Measurements from ENCODE around the gene FAM72D.
"Not testable (repeated sequence)": the region's sequence is repeated elsewhere in the genome, so short reads cannot be mapped to it uniquely, and the experiment has no call there.

FAM72D gene

DNA sequence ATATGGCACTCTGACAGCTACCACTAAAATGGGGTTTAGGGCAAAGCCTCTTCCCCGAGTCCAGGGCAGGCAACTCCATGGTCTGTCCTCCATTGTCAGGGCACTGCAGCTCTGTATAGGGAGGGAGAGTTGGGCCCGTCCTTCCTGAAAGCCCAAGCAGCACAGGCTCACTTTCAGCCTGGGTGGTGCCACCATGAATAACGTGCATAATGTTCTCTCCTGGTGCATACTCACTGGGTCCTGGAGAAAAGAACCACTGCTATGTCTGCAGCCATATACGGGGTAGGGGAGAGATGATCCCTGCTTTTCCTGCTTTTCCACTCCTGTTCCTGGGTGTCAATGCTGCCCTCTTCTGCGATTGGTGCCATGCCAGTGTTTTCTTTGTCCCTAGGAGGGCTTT is 60.1 kb downstream of the FAM72D start:
- DNase-seq: not testable (repeated sequence)

- DNase-seq: peak in 1 of 3 experiments; percentile 53
These were observed 61.3 kb downstream of the FAM72D start for GRCh38 chr1:145156891-145157610.

- DNase-seq: not testable (repeated sequence)
These were observed 61.9 kb downstream of the FAM72D start for GRCh38 chr1:145157715-145158114.

DNA sequence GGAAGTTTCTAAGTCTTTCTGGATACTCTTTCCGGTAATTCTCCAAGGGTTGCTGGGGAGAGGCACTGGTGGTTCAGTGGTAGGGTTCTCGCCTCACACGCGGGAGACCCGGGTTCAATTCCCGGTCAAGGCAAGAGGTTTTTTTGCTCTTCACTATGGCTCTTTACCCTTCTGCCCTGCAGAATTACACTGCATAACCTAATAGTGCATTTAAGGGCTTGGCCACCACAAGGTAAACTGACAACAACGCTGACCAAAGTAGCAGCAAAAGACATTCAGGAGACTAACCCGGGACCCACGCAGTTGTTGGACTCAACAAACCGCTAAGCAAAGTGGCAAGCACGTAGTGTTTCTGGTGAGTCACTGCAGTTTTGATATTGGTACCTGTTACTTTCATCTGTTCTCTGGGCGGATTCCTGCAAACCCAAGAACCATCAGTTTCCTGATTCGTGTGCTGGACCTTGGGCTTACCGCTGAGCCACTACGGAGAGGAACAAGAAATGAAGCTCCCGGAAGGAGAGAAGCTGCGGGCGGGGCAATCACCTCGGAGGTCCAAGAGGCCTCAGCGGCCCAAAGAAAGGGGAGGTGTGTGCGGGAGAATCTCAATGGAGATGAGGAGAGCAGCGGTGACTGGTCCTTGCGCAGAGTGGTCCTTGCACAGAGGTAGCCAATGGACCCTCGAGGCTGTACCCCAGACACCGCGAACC is 65.4 kb downstream of the FAM72D start:
- not testable (repeated sequence) for DNase-seq
